Panc1 (cell line): ENCODE results near the gene GZMA. TPM values are rescaled to one million over a fixed set of nuclear protein-coding genes. Genes with fewer than 3 reads are reported as not detected.
"Not testable (repeated sequence)": the region's sequence is repeated elsewhere in the genome, so short reads cannot be mapped to it uniquely, and the experiment has no call there.

Experiments used
- ATAC-seq: fragments of 200-7000 bp; cut with Tn5 transposase; 2 replicates; pipeline ENCODE4 v1.9.1; 2020; ENCODE audit warnings: mild to moderate bottlenecking, moderate library complexity
- BruUV-seq: library from RNA; stranded (reverse); fragments of 400-500 nt; replicated peaks from 2 replicates; lab custom pipeline; 2021; lab: Mats Ljungman, UMichigan
- CTCF ChIA-PET: fragments of 300-600 bp; sonication (Branson Sonifier 250); formaldehyde crosslinking; loops from one replicate; lab custom pipeline; 2022; ENCODE audit warnings: antibody characterized with exemption; lab: Charles Lee
- POLR2A ChIA-PET: fragments of 300-600 bp; sonication (Branson Sonifier 250); formaldehyde crosslinking; loops from one replicate; lab custom pipeline; 2022; ENCODE audit warnings: antibody characterized with exemption; lab: Charles Lee
- DNase-seq: peaks from one replicate; pipeline ENCODE4 v3.0.0-alpha.2; 2010; ENCODE audit warnings: low read depth, low spot score
- H3K27ac ChIP-seq: 2 replicates; pipeline ENCODE4 v1.5.1; 2011; ENCODE audit warnings: mild to moderate bottlenecking, low read length, inconsistent platforms
- H3K27me3 ChIP-seq: fragments of 200-500 bp; sonication (Bioruptor generic); 2 replicates; pipeline ENCODE4 v1.6.0; 2014; ENCODE audit warnings: low read length, inconsistent platforms; ENCODE audit not compliant: control insufficient read depth, insufficient read depth
- H3K36me3 ChIP-seq: fragments of 200-500 bp; sonication (Bioruptor generic); 2 replicates; pipeline ENCODE4 v1.5.1; 2014; ENCODE audit warnings: inconsistent platforms, mild to moderate bottlenecking, low read length, moderate library complexity; ENCODE audit not compliant: control insufficient read depth, insufficient read depth
- H3K4me1 ChIP-seq: 2 replicates; pipeline ENCODE4 v1.5.1; 2011; ENCODE audit warnings: inconsistent platforms, mild to moderate bottlenecking, low read length, moderate library complexity; ENCODE audit not compliant: control insufficient read depth, insufficient read depth
- H3K4me3 ChIP-seq, 2 experiments: 2 replicates each; pipeline ENCODE4 v1.5.1; 2011 to 2012; ENCODE audit warnings: low read depth in 2 of 2, low read length in 2 of 2, mild to moderate bottlenecking in 2 of 2, inconsistent platforms in 1 of 2, moderate library complexity in 1 of 2
- H3K9me3 ChIP-seq: fragments of 200-500 bp; sonication (Bioruptor generic); 2 replicates; pipeline ENCODE4 v1.5.1; 2014; ENCODE audit warnings: low read depth, mild to moderate bottlenecking, inconsistent platforms, low read length, moderate library complexity; ENCODE audit not compliant: control insufficient read depth, insufficient read depth
- POLR2AphosphoS5 ChIP-seq: IDR thresholded peaks from 2 replicates; pipeline ENCODE4 v1.6.1; 2012; ENCODE audit warnings: mild to moderate bottlenecking, low read depth, low read length, moderate library complexity
- SIN3A ChIP-seq: IDR thresholded peaks from 2 replicates; pipeline ENCODE4 v1.6.1; 2012; ENCODE audit warnings: low read depth, mild to moderate bottlenecking, low read length, moderate library complexity, borderline replicate concordance; ENCODE audit not compliant: insufficient read depth
- TCF7L2 ChIP-seq: IDR thresholded peaks from 2 replicates; pipeline ENCODE4 v1.6.1; 2011; ENCODE audit warnings: mild to moderate bottlenecking, low read depth, low read length, inconsistent platforms
- in situ Hi-C: cut with HindIII; loops from 2 replicates; pipeline ENCODE4 v1.10.0; 2016; ENCODE audit warnings: low sequenced_read_pairs, low pct_unique_long_range_greater_than_20kb
- intact Hi-C: fragments of 100-400 bp; cut with micrococcal nuclease; formaldehyde crosslinking; loops from one replicate; pipeline ENCODE4 v1.10.0; 2022; ENCODE audit not compliant: unreplicated experiment
- total RNA-seq: library from RNA; stranded (reverse); gene quantifications from one replicate; pipeline ENCODE4 v1.2.1, GENCODE V29; 2021; ENCODE audit not compliant: unreplicated experiment
- TF ChIP-seq, protein P1 (sequence below), 2 experiments: IDR thresholded peaks; 2 replicates each; pipeline ENCODE4 v1.6.1; 2011 to 2012; ENCODE audit warnings: low read depth in 2 of 2, control low read depth in 1 of 2, low read length in 1 of 2, mild to moderate bottlenecking in 1 of 2, moderate library complexity in 1 of 2; ENCODE audit not compliant: insufficient read depth in 1 of 2
- TF ChIP-seq, protein P2 (sequence below): fragments of 450-650 bp; IDR thresholded peaks from 2 replicates; pipeline ENCODE4 v1.5.1; 2017; ENCODE audit warnings: mild to moderate bottlenecking

GZMA gene
- total RNA-seq, 1 experiment from 2014 or later = not detected

DNA sequence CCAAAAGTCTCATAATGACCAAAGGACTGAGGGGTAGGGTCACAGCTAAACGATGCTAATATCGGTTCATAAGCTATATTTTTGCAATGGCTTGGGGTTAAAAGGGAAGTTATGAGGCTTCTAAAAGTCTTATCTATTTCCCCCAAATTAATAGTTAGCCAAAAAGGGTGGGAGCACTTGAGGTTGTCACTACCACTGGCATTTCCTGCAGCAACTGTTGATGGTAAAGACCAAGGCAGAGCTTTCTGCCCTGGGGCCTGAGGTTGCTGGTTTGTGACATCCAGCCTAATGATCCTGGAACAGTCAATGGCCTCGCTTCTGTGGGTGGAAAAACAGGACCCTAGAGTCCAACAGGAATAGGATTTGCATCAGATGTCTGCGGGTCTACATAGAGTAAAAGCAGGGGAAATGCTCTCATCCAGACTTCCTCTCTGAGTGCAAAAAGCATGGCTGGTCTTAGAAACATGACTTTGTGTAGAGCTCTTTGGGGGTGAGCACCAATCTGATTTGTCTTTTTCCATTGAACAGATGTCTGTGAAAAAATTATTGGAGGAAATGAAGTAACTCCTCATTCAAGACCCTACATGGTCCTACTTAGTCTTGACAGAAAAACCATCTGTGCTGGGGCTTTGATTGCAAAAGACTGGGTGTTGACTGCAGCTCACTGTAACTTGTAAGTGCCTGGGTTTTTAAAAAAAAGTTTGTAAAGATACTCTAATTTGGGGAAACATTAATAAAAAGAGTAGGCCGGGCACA is 2.7 kb downstream of the GZMA start:
- Histone ChIP-seq H3K27me3 (no peaks in the 10 kb centered on the region), H3K27ac (no peak overlapping the region), H3K4me1 (no peaks in the 10 kb centered on the region), H3K9me3 (no peaks in the 10 kb centered on the region), H3K36me3 (no peaks in the 10 kb centered on the region), H3K4me3 (no peak overlapping the region)
- in situ Hi-C loops = no loop called here
- TF ChIP-seq POLR2AphosphoS5 = no peak
- TF ChIP-seq TCF7L2 = no peak
- TF ChIP-seq, protein P1, sequence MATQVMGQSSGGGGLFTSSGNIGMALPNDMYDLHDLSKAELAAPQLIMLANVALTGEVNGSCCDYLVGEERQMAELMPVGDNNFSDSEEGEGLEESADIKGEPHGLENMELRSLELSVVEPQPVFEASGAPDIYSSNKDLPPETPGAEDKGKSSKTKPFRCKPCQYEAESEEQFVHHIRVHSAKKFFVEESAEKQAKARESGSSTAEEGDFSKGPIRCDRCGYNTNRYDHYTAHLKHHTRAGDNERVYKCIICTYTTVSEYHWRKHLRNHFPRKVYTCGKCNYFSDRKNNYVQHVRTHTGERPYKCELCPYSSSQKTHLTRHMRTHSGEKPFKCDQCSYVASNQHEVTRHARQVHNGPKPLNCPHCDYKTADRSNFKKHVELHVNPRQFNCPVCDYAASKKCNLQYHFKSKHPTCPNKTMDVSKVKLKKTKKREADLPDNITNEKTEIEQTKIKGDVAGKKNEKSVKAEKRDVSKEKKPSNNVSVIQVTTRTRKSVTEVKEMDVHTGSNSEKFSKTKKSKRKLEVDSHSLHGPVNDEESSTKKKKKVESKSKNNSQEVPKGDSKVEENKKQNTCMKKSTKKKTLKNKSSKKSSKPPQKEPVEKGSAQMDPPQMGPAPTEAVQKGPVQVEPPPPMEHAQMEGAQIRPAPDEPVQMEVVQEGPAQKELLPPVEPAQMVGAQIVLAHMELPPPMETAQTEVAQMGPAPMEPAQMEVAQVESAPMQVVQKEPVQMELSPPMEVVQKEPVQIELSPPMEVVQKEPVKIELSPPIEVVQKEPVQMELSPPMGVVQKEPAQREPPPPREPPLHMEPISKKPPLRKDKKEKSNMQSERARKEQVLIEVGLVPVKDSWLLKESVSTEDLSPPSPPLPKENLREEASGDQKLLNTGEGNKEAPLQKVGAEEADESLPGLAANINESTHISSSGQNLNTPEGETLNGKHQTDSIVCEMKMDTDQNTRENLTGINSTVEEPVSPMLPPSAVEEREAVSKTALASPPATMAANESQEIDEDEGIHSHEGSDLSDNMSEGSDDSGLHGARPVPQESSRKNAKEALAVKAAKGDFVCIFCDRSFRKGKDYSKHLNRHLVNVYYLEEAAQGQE (IDR thresholded peaks at IDR 0.05; ENCODE audit: insufficient read depth in 1 of 2, low read depth in 2 of 2, low read length in 1 of 2) = no peak
- no peak for TF ChIP-seq SIN3A
- TF ChIP-seq, protein P2, sequence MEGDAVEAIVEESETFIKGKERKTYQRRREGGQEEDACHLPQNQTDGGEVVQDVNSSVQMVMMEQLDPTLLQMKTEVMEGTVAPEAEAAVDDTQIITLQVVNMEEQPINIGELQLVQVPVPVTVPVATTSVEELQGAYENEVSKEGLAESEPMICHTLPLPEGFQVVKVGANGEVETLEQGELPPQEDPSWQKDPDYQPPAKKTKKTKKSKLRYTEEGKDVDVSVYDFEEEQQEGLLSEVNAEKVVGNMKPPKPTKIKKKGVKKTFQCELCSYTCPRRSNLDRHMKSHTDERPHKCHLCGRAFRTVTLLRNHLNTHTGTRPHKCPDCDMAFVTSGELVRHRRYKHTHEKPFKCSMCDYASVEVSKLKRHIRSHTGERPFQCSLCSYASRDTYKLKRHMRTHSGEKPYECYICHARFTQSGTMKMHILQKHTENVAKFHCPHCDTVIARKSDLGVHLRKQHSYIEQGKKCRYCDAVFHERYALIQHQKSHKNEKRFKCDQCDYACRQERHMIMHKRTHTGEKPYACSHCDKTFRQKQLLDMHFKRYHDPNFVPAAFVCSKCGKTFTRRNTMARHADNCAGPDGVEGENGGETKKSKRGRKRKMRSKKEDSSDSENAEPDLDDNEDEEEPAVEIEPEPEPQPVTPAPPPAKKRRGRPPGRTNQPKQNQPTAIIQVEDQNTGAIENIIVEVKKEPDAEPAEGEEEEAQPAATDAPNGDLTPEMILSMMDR = no peak
- CTCF ChIA-PET = no interaction called here
- no TSS peak for BruUV-seq
- ATAC-seq = no peak
- POLR2A ChIA-PET = no interaction called here
- DNase-seq = no peak
- intact Hi-C loops = no loop called here

DNA sequence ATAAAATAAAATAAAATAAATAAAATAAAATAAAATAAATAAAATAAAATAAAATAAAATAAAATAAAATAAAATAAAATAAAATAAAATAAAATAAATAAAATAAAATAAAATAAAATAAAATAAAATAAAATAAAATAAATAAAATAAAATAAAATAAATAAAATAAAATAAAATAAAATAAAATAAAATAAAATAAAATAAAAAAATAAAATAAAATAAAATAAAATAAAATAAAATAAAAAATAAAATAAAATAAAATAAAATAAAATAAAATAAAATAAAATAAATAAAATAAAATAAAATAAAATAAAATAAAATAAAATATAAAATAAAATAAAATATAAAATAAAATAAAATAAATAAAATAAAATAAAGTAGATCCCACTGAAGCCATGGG is 3.5 kb downstream of the GZMA start:
- H3K27ac ChIP-seq, in situ Hi-C loops, CTCF ChIA-PET, DNase-seq, H3K27me3 ChIP-seq, BruUV-seq, H3K4me1 ChIP-seq, H3K36me3 ChIP-seq, H3K4me3 ChIP-seq, ATAC-seq, intact Hi-C loops, POLR2A ChIA-PET, H3K9me3 ChIP-seq: not testable (repeated sequence)

DNA sequence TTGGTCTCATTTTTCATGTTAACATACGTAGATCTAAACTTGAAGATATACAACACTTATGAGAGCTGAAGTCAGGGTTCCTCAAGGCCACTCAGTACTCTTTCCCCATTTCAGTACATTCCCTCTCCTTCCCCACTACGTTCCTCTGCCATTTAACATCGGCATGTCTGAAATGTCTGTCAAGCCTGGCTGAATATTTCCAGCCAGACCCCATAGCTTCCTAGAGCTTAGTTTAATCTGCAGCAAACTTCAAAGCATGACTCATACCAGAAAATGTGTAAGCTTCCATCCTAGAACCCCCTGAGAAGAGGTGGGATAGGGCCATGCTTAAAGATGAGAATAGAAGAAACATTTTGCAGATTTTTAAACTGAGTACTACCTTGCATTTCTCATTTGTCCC is 6.2 kb downstream of the GZMA start:
- in situ Hi-C loops (no loop called here), intact Hi-C loops (no loop called here)
- ChIA-PET POLR2A (no interaction called here), CTCF (no interaction called here)
- Histone ChIP-seq H3K27me3 (no peaks in the 10 kb centered on the region; the same call in 1 of the 2 replicates), H3K36me3 (no peaks in the 10 kb centered on the region), H3K4me3 (no peak overlapping the region), H3K27ac (no peak overlapping the region), H3K9me3 (no peaks in the 10 kb centered on the region), H3K4me1 (no peaks in the 10 kb centered on the region)
- ATAC-seq (no peak), DNase-seq (no peak)
- TF ChIP-seq, protein P2 = no peak
- TF ChIP-seq, protein P1 (IDR thresholded peaks at IDR 0.05; ENCODE audit: insufficient read depth in 1 of 2, low read depth in 2 of 2, low read length in 1 of 2) = no peak
- TF ChIP-seq SIN3A (no peak), POLR2AphosphoS5 (no peak), TCF7L2 (no peak)
- no TSS peak for BruUV-seq
